Activated CD4-positive, CD25-positive, alpha-beta regulatory T cell treated with anti-CD3 and anti-CD28 coated beads, Interleukin-2, amount 50 U/mL, for 24 hours (primary cell): Measurements from ENCODE around the gene TPTE2.
"Not testable (repeated sequence)": the region's sequence is repeated elsewhere in the genome, so short reads cannot be mapped to it uniquely, and the experiment has no call there.

Experiments used
- ATAC-seq, 2 donors: fragments of 150-1000 bp; cut with Tn5 transposase; one replicate each; pipeline ENCODE4 v1.10.0; 2021; ENCODE audit warnings: mild to moderate bottlenecking in 1 of 2, moderate library complexity in 1 of 2

TPTE2 gene

GRCh38 chr13:19561585-19561984, 253 bp upstream of the TPTE2 start:
- no peak for ATAC-seq

DNA sequence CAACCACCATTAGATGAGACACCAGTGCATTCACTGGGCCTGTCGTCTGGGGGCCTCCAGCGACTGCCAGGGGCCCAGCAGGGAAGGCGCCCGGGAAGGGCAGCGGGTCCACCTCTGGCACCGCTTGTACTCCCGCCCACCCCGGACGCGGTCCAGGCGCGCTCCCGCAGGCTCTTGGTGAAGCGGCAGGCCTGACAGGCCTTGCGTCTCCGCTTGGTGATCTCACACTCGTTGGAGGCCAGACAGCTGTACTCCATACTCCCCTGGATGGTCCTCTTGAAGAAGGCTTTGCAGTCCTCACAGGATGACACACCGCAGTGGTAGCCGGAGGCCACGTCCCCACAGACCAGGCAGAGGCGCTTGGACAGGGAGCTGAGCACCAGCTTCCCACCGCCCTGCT, 660 bp downstream of the TPTE2 start:
- not testable (repeated sequence) for ATAC-seq

DNA sequence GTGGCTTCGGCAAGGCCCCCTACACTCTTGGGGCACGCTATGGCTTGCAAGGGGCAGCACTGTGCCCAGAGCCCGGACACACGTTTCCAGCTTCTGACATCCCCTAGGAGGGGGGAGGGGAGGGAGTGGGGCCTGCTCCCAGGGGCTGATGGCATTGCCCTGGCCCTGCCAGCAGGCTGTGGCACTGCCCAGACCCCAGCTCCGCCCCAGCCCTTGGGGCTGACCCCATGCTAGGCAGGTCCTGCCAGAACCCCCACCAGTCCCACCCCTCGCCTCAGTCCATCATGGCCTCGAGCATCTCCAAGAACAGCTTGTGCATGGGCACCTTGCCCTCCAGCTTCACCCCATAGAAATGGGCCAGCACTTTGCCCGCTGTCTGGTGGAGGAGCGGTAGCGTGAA, 1.6 kb downstream of the TPTE2 start:
- not testable (repeated sequence) for ATAC-seq

- ATAC-seq: not testable (repeated sequence)
Measured at GRCh38 chr13:19557287-19557686, 4.0 kb downstream of the TPTE2 start.

DNA sequence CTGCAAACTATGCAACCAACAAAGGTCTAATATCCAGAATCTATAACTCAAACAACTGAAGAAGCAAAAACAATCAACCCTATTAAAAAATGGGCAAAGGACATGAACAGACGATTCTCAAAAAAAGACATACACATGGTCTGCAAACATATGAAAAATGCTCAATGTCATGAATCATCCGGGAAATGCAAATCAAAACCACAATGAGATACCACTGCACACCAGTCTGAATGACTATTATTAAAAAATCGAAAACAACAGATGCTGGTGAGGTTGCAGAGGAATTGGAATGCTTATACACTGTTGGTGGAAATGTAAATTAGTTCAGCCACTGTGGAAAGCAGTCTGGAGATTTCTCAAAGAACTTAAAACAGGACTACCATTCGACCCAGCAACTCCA, 12.1 kb downstream of the TPTE2 start:
- ATAC-seq: not testable (repeated sequence)

- ATAC-seq: not testable (repeated sequence)
Measured at GRCh38 chr13:19525634-19526033, 35.7 kb downstream of the TPTE2 start.

DNA sequence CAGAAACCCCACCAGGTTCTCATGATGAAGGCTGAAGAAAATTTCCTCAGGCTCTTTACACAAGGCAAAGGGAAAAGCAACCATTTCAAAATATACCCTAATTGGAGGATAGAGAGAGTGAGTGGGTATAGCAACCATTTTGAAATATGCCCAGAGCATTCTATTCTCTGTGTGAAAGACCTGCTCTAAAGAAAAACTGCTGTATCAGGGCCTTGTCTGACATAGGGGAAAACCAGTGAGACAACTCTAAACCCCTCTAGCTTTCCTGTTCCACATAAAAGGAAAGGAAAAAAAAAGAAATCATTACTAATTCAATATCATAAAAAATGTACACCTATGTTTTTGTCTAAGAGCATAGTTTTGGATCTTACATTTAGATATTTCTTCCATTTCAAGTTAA, 42.3 kb downstream of the TPTE2 start:
- no peak for ATAC-seq

- not testable (repeated sequence) for ATAC-seq
Measured at GRCh38 chr13:19507623-19508022, 53.7 kb downstream of the TPTE2 start.

DNA sequence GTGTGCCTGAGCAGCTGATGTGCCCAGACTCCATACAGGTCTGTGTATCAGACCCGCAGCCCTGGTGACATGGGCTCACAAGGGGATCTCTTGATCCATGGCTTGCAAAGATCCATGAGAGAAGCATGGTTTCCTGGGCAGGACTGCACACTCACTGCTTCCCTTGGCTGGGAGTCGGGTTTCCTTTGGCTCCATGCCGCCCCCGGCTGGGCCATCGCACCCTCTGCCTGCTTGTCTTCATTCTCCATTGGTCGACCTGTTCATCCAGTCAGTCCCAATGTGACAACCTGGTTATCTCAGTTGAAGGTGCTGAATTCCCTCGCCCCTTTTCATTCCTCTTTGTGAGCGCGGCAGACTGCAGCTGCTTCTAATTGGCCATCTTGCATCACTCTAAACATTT, 101.2 kb downstream of the TPTE2 start:
- ATAC-seq: not testable (repeated sequence)

- not testable (repeated sequence) for ATAC-seq
Measured at GRCh38 chr13:19439056-19439686, 122.2 kb downstream of the TPTE2 start.

- ATAC-seq: not testable (repeated sequence)
Measured at GRCh38 chr13:19437780-19438179, 123.6 kb downstream of the TPTE2 start.

- not testable (repeated sequence) for ATAC-seq
Measured at GRCh38 chr13:19422236-19422635, 139.1 kb downstream of the TPTE2 start.

- ATAC-seq: not testable (repeated sequence)
Measured at GRCh38 chr13:19412494-19412893, 148.8 kb downstream of the TPTE2 start.

DNA sequence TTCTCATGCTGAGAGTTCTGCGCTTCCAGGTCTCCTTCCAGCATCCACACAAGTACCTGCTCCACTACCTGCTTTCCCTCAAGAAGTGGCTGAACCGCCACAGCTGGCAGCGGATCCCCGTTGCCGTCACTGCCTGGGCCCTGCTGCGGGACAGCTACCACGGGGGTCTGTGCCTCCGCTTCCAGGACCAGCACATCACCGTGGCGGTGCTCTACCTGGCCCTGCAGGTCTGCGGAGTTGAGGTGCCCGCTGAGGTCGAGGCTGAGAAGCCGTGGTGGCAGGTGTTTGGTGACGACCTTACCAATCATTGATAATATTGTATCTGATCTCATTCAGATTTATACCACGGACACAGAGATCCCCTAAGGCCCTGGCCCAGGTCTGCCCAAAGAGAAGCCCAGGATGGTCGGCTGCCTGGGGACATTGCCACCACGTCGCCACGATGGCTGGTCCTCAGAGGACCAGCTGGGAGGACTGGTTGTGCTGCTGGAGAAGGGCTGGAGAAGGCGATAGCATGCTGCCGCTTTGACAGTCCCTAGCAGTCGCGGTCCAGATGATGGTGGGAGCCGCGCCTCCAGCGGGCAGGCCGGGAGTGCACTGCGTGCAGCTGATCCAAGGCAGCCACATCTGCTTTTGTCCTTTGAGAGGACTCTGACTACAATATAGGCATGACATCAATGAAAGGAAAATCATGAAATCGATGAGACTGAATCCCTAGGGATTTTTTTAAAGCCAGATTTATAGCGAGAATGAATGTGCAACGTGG, 178.4 kb downstream of the TPTE2 start:
- ATAC-seq: not testable (repeated sequence)

- ATAC-seq: no peak
Measured at GRCh38 chr13:19382111-19382510, 179.2 kb downstream of the TPTE2 start.
